Ascending aorta (tissue), 2 donors: ENCODE data around the gene OR2D3. TPM values are rescaled to one million over a fixed set of nuclear protein-coding genes. Genes with fewer than 3 reads are reported as not detected.
"Not testable (repeated sequence)": the region's sequence is repeated elsewhere in the genome, so short reads cannot be mapped to it uniquely, and the experiment has no call there.

Experiments used
- DNase-seq, 2 donors: peaks; one replicate each; pipeline ENCODE4 v3.0.0-alpha.2; 2019; ENCODE audit warnings: low spot score in 2 of 2
- H3K27ac ChIP-seq, 2 donors: fragments of 200-600 bp; sonication (generic); one replicate each; pipeline ENCODE4 v1.5.1; 2016 to 2017; ENCODE audit warnings: mild to moderate bottlenecking in 1 of 2
- H3K27me3 ChIP-seq: fragments of 200-600 bp; sonication (generic); one replicate; pipeline ENCODE4 v1.5.1; 2017
- H3K36me3 ChIP-seq, 2 donors: fragments of 200-600 bp; sonication (generic); one replicate each; pipeline ENCODE4 v1.5.1; 2016
- H3K4me1 ChIP-seq, 2 donors: fragments of 200-600 bp; sonication (generic); one replicate each; pipeline ENCODE4 v1.5.1; 2016 to 2017; ENCODE audit warnings: mild to moderate bottlenecking in 1 of 2
- H3K4me3 ChIP-seq, 2 donors: fragments of 200-600 bp; sonication (generic); one replicate each; pipeline ENCODE4 v1.5.1; 2016 to 2017; ENCODE audit warnings: mild to moderate bottlenecking in 1 of 2
- H3K9me3 ChIP-seq, 2 donors: fragments of 200-600 bp; sonication (generic); one replicate each; pipeline ENCODE4 v1.5.1; 2016
- CTCF ChIP-seq, 3 experiments: fragments of 200-600 bp in 2 of 3; fragments of 450-650 bp in 1 of 3; sonication (generic) in 2 of 3; IDR thresholded peaks; one replicate each; pipeline ENCODE4 v1.5.1; 2016 to 2019; ENCODE audit warnings: antibody characterized with exemption in 3 of 3, mild to moderate bottlenecking in 1 of 3, moderate library complexity in 1 of 3
- intact Hi-C: fragments of 100-400 bp; cut with DNase I; formaldehyde crosslinking; loops from one replicate; pipeline ENCODE4 v1.15.1; 2023
- total RNA-seq: library from RNA; depleted of rRNA; stranded (reverse); fragments of >200 nt; gene quantifications from one replicate; pipeline ENCODE4 v1.1.0, GENCODE V29; 2016

The OR2D3 gene
- total RNA-seq, 1 donor from 2014 or later, result not detected

GRCh38 chr11:6900327-6900999 is 20.3 kb upstream of the OR2D3 start:
- no peaks in the 10 kb centered on the region for H3K27me3 ChIP-seq
- DNase-seq, result no peak
- no peak overlapping the region for H3K27ac ChIP-seq
- no peaks in the 10 kb centered on the region for H3K9me3 ChIP-seq
- no peak overlapping the region for H3K4me3 ChIP-seq
- intact Hi-C loops, result no loop called here
- no peaks in the 10 kb centered on the region for H3K4me1 ChIP-seq
- no peak for TF ChIP-seq CTCF (IDR thresholded peaks at IDR 0.05)
- no peaks in the 10 kb centered on the region for H3K36me3 ChIP-seq

- DNase-seq, H3K4me1 ChIP-seq, H3K4me3 ChIP-seq, H3K9me3 ChIP-seq, intact Hi-C loops, H3K27ac ChIP-seq, H3K36me3 ChIP-seq, H3K27me3 ChIP-seq: not testable (repeated sequence)
Observed at GRCh38 chr11:6904804-6905203, 16.0 kb upstream of the OR2D3 start.

- Histone ChIP-seq H3K4me3 (no peak overlapping the region), H3K27ac (no peak overlapping the region), H3K36me3 (no peaks in the 10 kb centered on the region), H3K9me3 (no peaks in the 10 kb centered on the region), H3K27me3 (no peaks in the 10 kb centered on the region), H3K4me1 (no peaks in the 10 kb centered on the region)
- TF ChIP-seq CTCF (IDR thresholded peaks at IDR 0.05), result no peak
- intact Hi-C loops, result no loop called here
- DNase-seq, result no peak
Observed at GRCh38 chr11:6911378-6911777, 9.4 kb upstream of the OR2D3 start.

GRCh38 chr11:6911948-6912347 is 8.9 kb upstream of the OR2D3 start:
- no peaks in the 10 kb centered on the region for H3K4me1 ChIP-seq
- H3K36me3 ChIP-seq, result no peaks in the 10 kb centered on the region
- H3K27me3 ChIP-seq, result no peaks in the 10 kb centered on the region
- H3K4me3 ChIP-seq, result no peak overlapping the region
- no peak for DNase-seq
- intact Hi-C loops, result no loop called here
- no peak overlapping the region for H3K27ac ChIP-seq
- H3K9me3 ChIP-seq, result no peaks in the 10 kb centered on the region
- TF ChIP-seq CTCF (IDR thresholded peaks at IDR 0.05), result no peak

- Histone ChIP-seq H3K4me3 (no peak overlapping the region), H3K4me1 (no peaks in the 10 kb centered on the region), H3K9me3 (no peaks in the 10 kb centered on the region), H3K27ac (no peak overlapping the region), H3K27me3 (no peaks in the 10 kb centered on the region), H3K36me3 (no peaks in the 10 kb centered on the region)
- no peak for DNase-seq
- intact Hi-C loops, result no loop called here
- TF ChIP-seq CTCF (IDR thresholded peaks at IDR 0.05), result no peak
Observed at GRCh38 chr11:6919698-6920097, 1.1 kb upstream of the OR2D3 start.

- no peaks in the 10 kb centered on the region for H3K27me3 ChIP-seq
- H3K36me3 ChIP-seq, result no peaks in the 10 kb centered on the region
- H3K27ac ChIP-seq, result peak overlapping the region in 1 of 2 donors; percentile 61
- intact Hi-C loops, result no loop called here
- no peak overlapping the region for H3K4me3 ChIP-seq
- no peak for DNase-seq
- TF ChIP-seq CTCF (IDR thresholded peaks at IDR 0.05), result no peak
- peaks cover 0 to 3% of the 10 kb centered on the region in 2 donors for H3K4me1 ChIP-seq
- no peaks in the 10 kb centered on the region for H3K9me3 ChIP-seq
Observed at GRCh38 chr11:6925007-6925577, 4.3 kb downstream of the OR2D3 start.
